GM19397 (cell line): ENCODE data around the gene ARHGEF25.
"Not testable (repeated sequence)": the region's sequence is repeated elsewhere in the genome, so short reads cannot be mapped to it uniquely, and the experiment has no call there.

Experiments
- ATAC-seq: cut with Tn5 transposase; IDR thresholded peaks from one replicate; pipeline ENCODE4 v1.9.1; 2021; ENCODE audit warnings: mild to moderate bottlenecking, moderate library complexity; ENCODE audit not compliant: unreplicated experiment

The ARHGEF25 gene

GRCh38 chr12:57632958-57633840 lies 22.0 kb downstream of the ARHGEF25 start, which contains the start of gene B4GALNT1:
Gene B4GALNT1, minus strand, starts transcription at chr12:57633201. Its CDS starts 1,069 bp downstream, at chr12:57632132.
- peak; percentile 75 for ATAC-seq

GRCh38 chr12:57636731-57637130 lies 25.5 kb downstream of the ARHGEF25 start:
- not testable (repeated sequence) for ATAC-seq

- ATAC-seq, result no peak
Measured at GRCh38 chr12:57637364-57637763, 26.1 kb downstream of the ARHGEF25 start.

GRCh38 chr12:57638096-57638495 lies 26.9 kb downstream of the ARHGEF25 start:
- ATAC-seq, result no peak

GRCh38 chr12:57640175-57641042 lies 29.2 kb downstream of the ARHGEF25 start:
- ATAC-seq, result no peak

- ATAC-seq, result no peak
Measured at GRCh38 chr12:57641699-57642442, 30.6 kb downstream of the ARHGEF25 start.

GRCh38 chr12:57645990-57646658 lies 34.9 kb downstream of the ARHGEF25 start:
- not testable (repeated sequence) for ATAC-seq

- ATAC-seq, result not testable (repeated sequence)
Measured at GRCh38 chr12:57646659-57647049, 35.4 kb downstream of the ARHGEF25 start.

- ATAC-seq, result no peak
Measured at GRCh38 chr12:57654042-57654441, 42.8 kb downstream of the ARHGEF25 start.

GRCh38 chr12:57655541-57656240 lies 44.5 kb downstream of the ARHGEF25 start:
- ATAC-seq, result no peak

GRCh38 chr12:57656408-57656807 lies 45.2 kb downstream of the ARHGEF25 start:
- not testable (repeated sequence) for ATAC-seq

- no peak for ATAC-seq
Measured at GRCh38 chr12:57657744-57658143, 46.5 kb downstream of the ARHGEF25 start.

- ATAC-seq, result no peak
Measured at GRCh38 chr12:57658890-57659289, 47.7 kb downstream of the ARHGEF25 start.

GRCh38 chr12:57661376-57661775 lies 50.1 kb downstream of the ARHGEF25 start:
- ATAC-seq, result no peak

GRCh38 chr12:57665066-57665820 lies 54.0 kb downstream of the ARHGEF25 start:
- not testable (repeated sequence) for ATAC-seq
